HepG2 (cell line): Measurements from ENCODE around the gene GABRG3. TPM values are rescaled to one million over a fixed set of nuclear protein-coding genes. Genes with fewer than 3 reads are reported as not detected.

Source experiments
- ATAC-seq: fragments of 200-7000 bp; cut with Tn5 transposase; 3 replicates; pipeline ENCODE4 v1.9.1; 2020; ENCODE audit warnings: mild to moderate bottlenecking, moderate library complexity
- BruUV-seq: library from RNA; stranded (reverse); fragments of 400-500 nt; replicated peaks from 2 replicates; lab custom pipeline; 2021; lab: Mats Ljungman, UMichigan
- CTCF ChIA-PET: fragments of 300-600 bp; formaldehyde crosslinking; extraction: SDS; loops from one replicate; lab custom pipeline; 2021; ENCODE audit warnings: low total read pairs, inconsistent platforms, low intra/inter-chr PET ratio; lab: Yijun Ruan, JAX
- POLR2A ChIA-PET: fragments of 350-600 bp; sonication (Branson Sonifier 250); formaldehyde crosslinking; loops from one replicate; lab custom pipeline; 2020; ENCODE audit warnings: antibody characterized with exemption, inconsistent platforms; lab: Yijun Ruan, JAX
- DNase-seq: peaks from one replicate; pipeline ENCODE4 v3.0.0-alpha.2; 2015; ENCODE audit warnings: low spot score
- FAIRE-seq: peaks from 3 replicates; lab custom pipeline; 2011; peaks lifted over from hg19 to GRCh38; lab: Jason Lieb, UNC
- H2AFZ ChIP-seq: one replicate; pipeline ENCODE4 v1.6.1; 2011; ENCODE audit warnings: low read length, inconsistent platforms
- H3K27ac ChIP-seq: fragments of 300-600 bp; 3 replicates; pipeline ENCODE4 v1.8.0; 2011; ENCODE audit warnings: mixed run types, mild to moderate bottlenecking, mixed read lengths, low read length, inconsistent platforms; ENCODE audit not compliant: insufficient read depth; ENCODE audit errors: extremely low read length
- H3K27me3 ChIP-seq, 2 experiments: fragments of 200-600 bp in 1 of 2; 2 replicates in 1 of 2; 3 replicates in 1 of 2; pipeline versions ENCODE4 v1.6.0 to v1.8.0; 2011; ENCODE audit warnings: low read length in 2 of 2, mild to moderate bottlenecking in 2 of 2, moderate library complexity in 2 of 2, inconsistent platforms in 1 of 2; ENCODE audit not compliant: insufficient read depth in 2 of 2, control insufficient read depth in 1 of 2
- H3K36me3 ChIP-seq, 2 experiments: fragments of 200-600 bp in 1 of 2; replicated peaks in 1 of 2; 2 replicates in 1 of 2; 3 replicates in 1 of 2; pipeline versions ENCODE4 v1.5.1 to v1.8.0; 2011; ENCODE audit warnings: low read length in 2 of 2, inconsistent platforms in 1 of 2; ENCODE audit not compliant: insufficient read depth in 2 of 2, control insufficient read depth in 1 of 2
- H3K4me1 ChIP-seq: 2 replicates; pipeline ENCODE4 v1.5.1; 2012; ENCODE audit warnings: low read length, inconsistent platforms; ENCODE audit not compliant: insufficient read depth
- H3K4me2 ChIP-seq: 2 replicates; pipeline ENCODE4 v1.6.0; 2011; ENCODE audit warnings: low read depth, low read length, inconsistent platforms
- H3K4me3 ChIP-seq, 3 experiments: fragments of 200-600 bp in 1 of 3; sonication (generic), shearing (Covaris generic) in 1 of 3; replicated peaks in 1 of 3; 2 replicates each; pipeline ENCODE4 v1.5.1; 2011 to 2016; ENCODE audit warnings: low read length in 3 of 3, inconsistent platforms in 2 of 3, low read depth in 2 of 3, mild to moderate bottlenecking in 2 of 3, control low read depth in 1 of 3, mixed read lengths in 1 of 3; ENCODE audit not compliant: insufficient read depth in 1 of 3
- H3K79me2 ChIP-seq: one replicate; pipeline ENCODE4 v1.6.1; 2011; ENCODE audit warnings: low read length, inconsistent platforms; ENCODE audit not compliant: insufficient read depth
- H3K9ac ChIP-seq: 2 replicates; pipeline ENCODE4 v1.6.0; 2011; ENCODE audit warnings: mild to moderate bottlenecking, low read depth, low read length, inconsistent platforms; ENCODE audit not compliant: insufficient read depth
- H3K9me3 ChIP-seq: 2 replicates; pipeline ENCODE4 v1.5.1; 2012; ENCODE audit warnings: mild to moderate bottlenecking, low read length
- H4K20me1 ChIP-seq: 2 replicates; pipeline ENCODE4 v1.6.0; 2011; ENCODE audit warnings: inconsistent platforms, mild to moderate bottlenecking, low read length, moderate library complexity; ENCODE audit not compliant: insufficient read depth
- BRF2 ChIP-seq: sonication (generic); formaldehyde crosslinking; IDR thresholded peaks from 2 replicates; pipeline ENCODE4 v1.8.1; 2022; ENCODE audit warnings: mild to moderate bottlenecking, missing genetic modification reagents
- GFI1 ChIP-seq: sonication (generic); formaldehyde crosslinking; IDR thresholded peaks from 2 replicates; pipeline ENCODE4 v1.5.0; 2020; ENCODE audit warnings: missing genetic modification reagents, mild to moderate bottlenecking, borderline replicate concordance
- IKZF4 ChIP-seq: sonication (generic); formaldehyde crosslinking; IDR thresholded peaks from 2 replicates; pipeline ENCODE4 v1.5.1; 2020; ENCODE audit warnings: borderline replicate concordance, mild to moderate bottlenecking, low read depth, missing genetic modification reagents; ENCODE audit errors: not compliant biosample characterization
- KLF12 ChIP-seq: sonication (generic); formaldehyde crosslinking; IDR thresholded peaks from 2 replicates; pipeline ENCODE4 v1.4.0; 2020; ENCODE audit warnings: missing genetic modification reagents, borderline replicate concordance
- KLF6 ChIP-seq: IDR thresholded peaks from 2 replicates; pipeline ENCODE4 v1.8.0; 2016; ENCODE audit warnings: missing biosample characterization, missing genetic modification reagents
- MLX ChIP-seq: IDR thresholded peaks from 2 replicates; pipeline ENCODE4 v1.6.1; 2016
- MTERF4 ChIP-seq: sonication (generic); formaldehyde crosslinking; IDR thresholded peaks from 2 replicates; pipeline ENCODE4 v1.8.0; 2023; ENCODE audit warnings: mild to moderate bottlenecking, missing genetic modification reagents
- NRL ChIP-seq: sonication (generic); formaldehyde crosslinking; IDR thresholded peaks from 2 replicates; pipeline ENCODE4 v1.5.0; 2020; ENCODE audit warnings: missing genetic modification reagents, mild to moderate bottlenecking, moderate library complexity, borderline replicate concordance
- RBAK ChIP-seq: sonication (generic); formaldehyde crosslinking; IDR thresholded peaks from 2 replicates; pipeline ENCODE4 v1.5.1; 2020; ENCODE audit warnings: mild to moderate bottlenecking, missing genetic modification reagents
- SPEN ChIP-seq: sonication (generic); formaldehyde crosslinking; IDR thresholded peaks from 2 replicates; pipeline ENCODE4 v1.5.1; 2020; ENCODE audit warnings: low read depth, mild to moderate bottlenecking, missing genetic modification reagents
- TOPORS ChIP-seq: sonication (generic); formaldehyde crosslinking; IDR thresholded peaks from 2 replicates; pipeline ENCODE4 v1.8.0; 2023; ENCODE audit warnings: mild to moderate bottlenecking, missing genetic modification reagents
- TSC22D2 ChIP-seq: sonication (generic); formaldehyde crosslinking; IDR thresholded peaks from 2 replicates; pipeline ENCODE4 v1.5.1; 2020; ENCODE audit warnings: missing genetic modification reagents, mild to moderate bottlenecking, borderline replicate concordance
- ZGPAT ChIP-seq: IDR thresholded peaks from 2 replicates; pipeline ENCODE4 v1.6.1; 2016; ENCODE audit warnings: mild to moderate bottlenecking
- ZNF136 ChIP-seq: sonication (generic); formaldehyde crosslinking; IDR thresholded peaks from 2 replicates; pipeline ENCODE4 v1.8.1; 2022; ENCODE audit warnings: low read depth, mild to moderate bottlenecking, moderate library complexity, missing genetic modification reagents
- ZNF224 ChIP-seq: sonication (generic); formaldehyde crosslinking; IDR thresholded peaks from 2 replicates; pipeline ENCODE4 v1.5.0; 2020; ENCODE audit warnings: mild to moderate bottlenecking, missing genetic modification reagents
- ZNF33B ChIP-seq: sonication (generic); formaldehyde crosslinking; IDR thresholded peaks from 2 replicates; pipeline ENCODE4 v1.5.1; 2020; ENCODE audit warnings: mild to moderate bottlenecking, missing genetic modification reagents
- ZNF549 ChIP-seq: sonication (generic); formaldehyde crosslinking; IDR thresholded peaks from 2 replicates; pipeline ENCODE4 v1.5.0; 2020; ENCODE audit warnings: missing genetic modification reagents
- ZNF639 ChIP-seq: conservative IDR thresholded peaks from 2 replicates; pipeline ENCODE4 v1.6.1; 2018; ENCODE audit warnings: missing genetic modification reagents
- ZNF816 ChIP-seq: sonication (generic); formaldehyde crosslinking; IDR thresholded peaks from 2 replicates; pipeline ENCODE4 v1.8.0; 2022; ENCODE audit warnings: missing genetic modification reagents, mild to moderate bottlenecking, borderline replicate concordance
- ZNF841 ChIP-seq: sonication (generic); formaldehyde crosslinking; IDR thresholded peaks from 2 replicates; pipeline ENCODE4 v1.8.1; 2023; ENCODE audit warnings: missing genetic modification reagents, borderline replicate concordance
- WGBS: methylation state at CpG from one replicate; pipeline ENCODE4 v1.1.6; 2017; ENCODE audit warnings: low lambda C conversion rate; 5-methylcytosine and 5-hydroxymethylcytosine counted together
- in situ Hi-C: cut with HindIII; loops from 2 replicates; pipeline ENCODE4 v1.10.0; 2017; ENCODE audit warnings: low pct_unique_long_range_greater_than_20kb; ENCODE audit not compliant: extremely low pct_ligation_motif_present
- intact Hi-C: fragments of 100-400 bp; cut with micrococcal nuclease; formaldehyde crosslinking; loops from one replicate; pipeline ENCODE4 v1.10.0; 2022; ENCODE audit not compliant: unreplicated experiment
- polyA plus RNA-seq, 8 experiments: library from polyadenylated mRNA; depleted of rRNA in 3 of 8; stranded (reverse) in 7 of 8; unstranded in 1 of 8; fragments of >200 nt; fragmentation: Illumina TruSeq in 4 of 8; extraction: Trizol in 4 of 8; gene quantifications; 2 replicates each; pipeline versions ENCODE4 v1.2.1 to v1.2.3, GENCODE V29; 2011 to 2016; ENCODE audit warnings: low read depth in 4 of 8, missing spikeins in 1 of 8, mixed read lengths in 1 of 8; ENCODE audit not compliant: insufficient read depth in 1 of 8
- total RNA-seq, 5 experiments: library from RNA; depleted of rRNA; stranded (reverse); fragments of >200 nt; fragmentation: Illumina TruSeq; extraction: Trizol; gene quantifications; 2 replicates each; pipeline ENCODE4 v1.2.3, GENCODE V29; 2016; ENCODE audit warnings: low read depth in 1 of 5

The GABRG3 gene
- total and polyA plus RNA-seq, 2 of the 13 experiments (the other 11 are each of a cell fraction or from before 2014, with no cell fraction given), result not detected

- TF ChIP-seq MTERF4 (CRISPR knock-in tag), result no peak
- TF ChIP-seq KLF12 (CRISPR knock-in tag), result no peak
- no peak for TF ChIP-seq IKZF4 (CRISPR knock-in tag)
- no peak for TF ChIP-seq NRL (CRISPR knock-in tag)
- no peak for TF ChIP-seq ZNF136
- TF ChIP-seq MLX (CRISPR knock-in tag), result no peak
Measured at GRCh38 chr15:27330326-27330725, 359.3 kb downstream of the GABRG3 start (continued).

- Histone ChIP-seq H4K20me1 (no peaks in the 10 kb centered on the region), H3K4me1 (no peaks in the 10 kb centered on the region), H3K9ac (no peak overlapping the region), H3K4me3 (no peak overlapping the region), H3K27ac (no peak overlapping the region), H3K27me3 (no peaks in the 10 kb centered on the region), H3K9me3 (no peaks in the 10 kb centered on the region), H3K36me3 (no peaks in the 10 kb centered on the region), H3K79me2 (no peaks in the 10 kb centered on the region), H3K4me2 (no peak overlapping the region), H2AFZ (no peak overlapping the region)
- in situ Hi-C loops (no loop called here), intact Hi-C loops (no loop called here)
- ChIA-PET POLR2A (no interaction called here), CTCF (no interaction called here)
- BruUV-seq, result no TSS peak
- WGBS, result 0% methylated on average over 1 of the region's 1 CpG
- DNase-seq (no peak), ATAC-seq (no peak), FAIRE-seq (no peak)
- TF ChIP-seq ZNF33B (CRISPR knock-in tag) (no peak), RBAK (CRISPR knock-in tag) (no peak), TOPORS (CRISPR knock-in tag) (no peak), ZNF549 (CRISPR knock-in tag) (no peak), ZGPAT (CRISPR knock-in tag) (no peak), ZNF816 (CRISPR knock-in tag) (no peak), SPEN (CRISPR knock-in tag) (no peak), ZNF224 (CRISPR knock-in tag) (no peak), GFI1 (CRISPR knock-in tag) (no peak), TSC22D2 (CRISPR knock-in tag) (no peak), BRF2 (no peak), ZNF841 (no peak), KLF6 (CRISPR knock-in tag) (no peak), ZNF639 (CRISPR knock-in tag) (no peak)
Measured at GRCh38 chr15:27336676-27337075, 365.7 kb downstream of the GABRG3 start.
